Activated B cell treated with CpG ODN at 0.5 μM for 24 hours (primary cell): ENCODE results near the gene UNC119. TPM values are rescaled to one million over a fixed set of nuclear protein-coding genes. Genes with fewer than 3 reads are reported as not detected.

ENCODE experiments used
- ATAC-seq: fragments of 200-7000 bp; cut with Tn5 transposase; one replicate; pipeline ENCODE4 v1.10.0; 2021; ENCODE audit warnings: low read depth, mild to moderate bottlenecking, moderate library complexity
- CTCF ChIA-PET: fragments of 350-600 bp; sonication (Branson Sonifier 250); formaldehyde crosslinking; loops from one replicate; lab custom pipeline; 2021; ENCODE audit warnings: antibody characterized with exemption; lab: Charles Lee
- POLR2A ChIA-PET: fragments of 350-600 bp; sonication (Branson Sonifier 250); formaldehyde crosslinking; loops from one replicate; lab custom pipeline; 2021; ENCODE audit warnings: antibody characterized with exemption; lab: Charles Lee
- DNase-seq: peaks from one replicate; pipeline ENCODE4 v3.0.0; 2022
- H3K27ac Mint-ChIP-seq: one replicate; pipeline ENCODE4 v1.8.0; 2020; ENCODE audit warnings: mixed read lengths
- H3K27me3 Mint-ChIP-seq: one replicate; pipeline ENCODE4 v1.8.0; 2021; ENCODE audit warnings: mixed read lengths
- H3K36me3 Mint-ChIP-seq: one replicate; pipeline ENCODE4 v1.8.0; 2021; ENCODE audit warnings: low read depth, mixed read lengths
- H3K4me1 Mint-ChIP-seq: one replicate; pipeline ENCODE4 v1.8.0; 2021; ENCODE audit warnings: mixed read lengths
- H3K4me3 Mint-ChIP-seq: one replicate; pipeline ENCODE4 v1.8.0; 2020; ENCODE audit warnings: mild to moderate bottlenecking, mixed read lengths
- H3K9me3 Mint-ChIP-seq: one replicate; pipeline ENCODE4 v1.8.0; 2020; ENCODE audit warnings: mixed read lengths
- intact Hi-C: fragments of 100-400 bp; cut with micrococcal nuclease; formaldehyde crosslinking; loops from one replicate; pipeline ENCODE4 v1.15.1; 2024
- total RNA-seq: library from RNA; stranded (reverse); gene quantifications from 2 replicates; pipeline ENCODE4 v1.2.3, GENCODE V29; 2022
- TF ChIP-seq, protein P1 (sequence below): fragments of 200-600 bp; IDR thresholded peaks from one replicate; pipeline ENCODE4 v1.8.0; 2022; ENCODE audit warnings: antibody characterized with exemption, mild to moderate bottlenecking

The UNC119 gene
- total RNA-seq, 1 donor from 2014 or later: 437 TPM

DNA sequence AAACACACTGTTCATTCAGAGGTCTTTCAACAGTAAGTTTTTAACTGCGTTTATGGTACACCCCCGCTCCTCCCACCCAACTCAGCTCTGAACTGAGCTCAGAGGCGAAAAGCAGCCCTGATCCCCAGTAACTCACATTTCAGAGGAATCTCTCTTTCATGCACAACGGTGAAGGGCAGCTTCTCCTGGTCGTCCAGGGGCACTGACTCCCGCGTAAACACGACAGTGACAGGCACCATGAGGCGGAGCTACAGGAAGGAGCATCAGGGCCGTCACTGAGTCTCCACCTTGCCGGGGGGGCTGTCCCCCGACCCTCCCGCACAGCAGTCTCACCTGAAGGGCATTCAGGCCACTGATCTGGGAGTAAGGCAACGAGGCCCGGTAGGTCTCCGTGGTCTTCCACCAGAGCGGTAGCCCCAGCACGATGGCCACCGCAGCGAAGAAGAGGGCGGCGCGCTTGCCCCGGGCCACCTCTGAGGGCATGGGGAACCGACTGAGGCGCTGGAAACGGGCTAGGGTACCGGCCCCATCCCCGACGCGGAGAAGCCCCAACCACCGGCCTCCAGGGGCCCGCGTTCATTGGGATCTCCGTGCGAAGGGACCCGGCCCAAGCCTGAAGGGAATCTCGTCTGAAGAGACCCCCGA is 18.4 kb upstream of the UNC119 start:
- intact Hi-C loops: loop anchor here (1.0 to 5.0 kb wide), 3 partner anchors 19 to 41 kb away; partner anchors contain the start of genes RSKR, SPAG5 and UNC119
- TF ChIP-seq, protein P1, sequence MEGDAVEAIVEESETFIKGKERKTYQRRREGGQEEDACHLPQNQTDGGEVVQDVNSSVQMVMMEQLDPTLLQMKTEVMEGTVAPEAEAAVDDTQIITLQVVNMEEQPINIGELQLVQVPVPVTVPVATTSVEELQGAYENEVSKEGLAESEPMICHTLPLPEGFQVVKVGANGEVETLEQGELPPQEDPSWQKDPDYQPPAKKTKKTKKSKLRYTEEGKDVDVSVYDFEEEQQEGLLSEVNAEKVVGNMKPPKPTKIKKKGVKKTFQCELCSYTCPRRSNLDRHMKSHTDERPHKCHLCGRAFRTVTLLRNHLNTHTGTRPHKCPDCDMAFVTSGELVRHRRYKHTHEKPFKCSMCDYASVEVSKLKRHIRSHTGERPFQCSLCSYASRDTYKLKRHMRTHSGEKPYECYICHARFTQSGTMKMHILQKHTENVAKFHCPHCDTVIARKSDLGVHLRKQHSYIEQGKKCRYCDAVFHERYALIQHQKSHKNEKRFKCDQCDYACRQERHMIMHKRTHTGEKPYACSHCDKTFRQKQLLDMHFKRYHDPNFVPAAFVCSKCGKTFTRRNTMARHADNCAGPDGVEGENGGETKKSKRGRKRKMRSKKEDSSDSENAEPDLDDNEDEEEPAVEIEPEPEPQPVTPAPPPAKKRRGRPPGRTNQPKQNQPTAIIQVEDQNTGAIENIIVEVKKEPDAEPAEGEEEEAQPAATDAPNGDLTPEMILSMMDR: no peak
- peak overlapping the region; percentile 95 for H3K4me3 Mint-ChIP-seq
- peak overlapping the region; percentile 87 for H3K27ac Mint-ChIP-seq
- CTCF ChIA-PET: interaction anchor here (0.6 to 2.0 kb wide), 6 partner anchors 9 to 42 kb away, joined by 3 to 19 read pairs (median 3); partner anchors contain the start of gene SPAG5
- H3K9me3 Mint-ChIP-seq: no peaks in the 10 kb centered on the region
- POLR2A ChIA-PET: interaction anchor here (0.6 to 9.2 kb wide), 19 partner anchors 12 to 572 kb away, joined by 3 to 160 read pairs (median 4); partner anchors contain the start of genes BLTP2, PHF12, POLDIP2 and PROCA1
- H3K36me3 Mint-ChIP-seq: peaks cover 29% of the 10 kb centered on the region
- H3K4me1 Mint-ChIP-seq: peaks cover 60% of the 10 kb centered on the region
- H3K27me3 Mint-ChIP-seq: no peaks in the 10 kb centered on the region
- ATAC-seq (peak; percentile 12), DNase-seq (peak; percentile 40)

DNA sequence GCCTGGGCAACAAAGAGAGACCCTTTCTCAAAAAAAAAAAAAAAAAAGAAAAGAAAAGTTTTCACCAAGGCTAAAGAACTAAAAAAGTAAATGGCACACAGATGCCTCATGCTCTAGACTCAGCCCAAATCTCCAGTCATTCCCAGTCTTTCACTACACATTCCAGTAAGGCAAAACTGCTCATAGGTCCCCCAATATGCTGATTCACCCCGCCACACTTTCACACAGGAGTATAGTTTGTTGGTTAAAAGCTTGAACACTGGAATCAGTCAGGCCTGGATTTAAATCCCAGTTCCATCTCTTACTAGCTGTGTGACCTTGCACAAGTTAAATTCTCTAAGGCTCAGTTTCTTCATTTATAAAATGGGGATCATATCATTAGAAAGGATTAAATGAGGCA is 17.0 kb upstream of the UNC119 start:
- ATAC-seq: no peak
- peak overlapping the region; percentile 95 for H3K4me3 Mint-ChIP-seq
- no peaks in the 10 kb centered on the region for H3K9me3 Mint-ChIP-seq
- peaks cover 70% of the 10 kb centered on the region for H3K4me1 Mint-ChIP-seq
- TF ChIP-seq, protein P1: no peak
- H3K27ac Mint-ChIP-seq: peak overlapping the region; percentile 7
- ChIA-PET POLR2A (interaction anchor here (0.7 to 9.2 kb wide), 6 partner anchors 8 to 1344 kb away, joined by 3 to 160 read pairs (median 6); partner anchors contain the start of genes SPAG5 and UNC119), CTCF (interaction anchor here (1.3 kb wide), 1 partner anchor 43 kb away, joined by 3 read pairs; no protein-coding TSS in a partner anchor)
- intact Hi-C loops: no loop called here
- H3K36me3 Mint-ChIP-seq: peaks cover 32% of the 10 kb centered on the region
- DNase-seq: no peak
- H3K27me3 Mint-ChIP-seq: no peaks in the 10 kb centered on the region

DNA sequence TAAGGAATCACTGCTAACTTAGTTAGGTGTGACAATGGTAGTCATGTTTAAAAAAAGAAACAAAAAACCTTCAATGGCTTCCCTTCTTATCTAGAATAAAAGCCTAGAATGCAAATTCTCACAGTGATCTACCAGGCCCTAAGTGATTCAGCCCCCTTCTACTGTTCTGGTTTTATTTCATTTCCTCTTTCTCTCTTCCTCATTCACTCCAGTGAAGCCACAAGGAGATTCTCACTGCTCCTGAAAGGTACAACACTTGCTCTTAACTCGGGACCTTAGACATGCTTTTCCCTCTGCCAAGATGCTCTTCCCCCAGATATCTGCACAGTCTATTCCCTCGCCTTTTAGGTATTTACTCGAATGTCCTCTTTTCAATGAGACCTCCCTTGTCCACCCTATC is 15.2 kb upstream of the UNC119 start:
- peak overlapping the region; percentile 78 for H3K4me3 Mint-ChIP-seq
- intact Hi-C loops: loop anchor here (1.0 kb wide), 3 partner anchors 9 to 32 kb away; partner anchors contain the start of genes ALDOC, SPAG5 and UNC119
- TF ChIP-seq, protein P1: no peak
- ATAC-seq (peak; percentile 53), DNase-seq (no peak)
- no peaks in the 10 kb centered on the region for H3K9me3 Mint-ChIP-seq
- CTCF ChIA-PET: interaction anchor here (0.8 to 1.0 kb wide), 2 partner anchors 16 to 32 kb away, joined by 3 read pairs; no protein-coding TSS in a partner anchor
- no peaks in the 10 kb centered on the region for H3K27me3 Mint-ChIP-seq
- H3K27ac Mint-ChIP-seq: peak overlapping the region; percentile 90
- POLR2A ChIA-PET: interaction anchor here (0.6 to 9.2 kb wide), 6 partner anchors 18 to 210 kb away, joined by 3 to 160 read pairs (median 6); partner anchors contain the start of genes POLDIP2, SPAG5 and UNC119
- peaks cover 70% of the 10 kb centered on the region for H3K4me1 Mint-ChIP-seq
- peaks cover 43% of the 10 kb centered on the region for H3K36me3 Mint-ChIP-seq

DNA sequence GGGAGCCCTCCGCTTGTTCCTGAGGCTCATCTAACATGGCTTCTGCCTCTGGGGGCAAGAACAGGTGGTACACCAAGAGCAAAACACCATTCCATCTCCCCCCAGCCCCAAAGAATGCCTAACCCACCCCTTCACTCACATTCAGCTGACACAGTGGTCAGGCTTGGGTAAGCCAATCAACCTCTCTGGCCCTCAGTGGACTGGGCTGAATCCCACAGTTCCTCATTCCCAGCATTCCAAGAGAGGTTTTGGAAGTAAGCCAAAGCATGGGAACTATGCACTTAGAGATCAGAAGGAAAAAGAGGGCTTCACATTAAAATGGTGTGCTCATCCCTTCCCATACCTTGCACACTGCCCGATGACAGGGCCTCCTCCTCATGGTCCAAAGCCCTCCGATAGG is 11.1 kb upstream of the UNC119 start:
- ChIA-PET POLR2A (interaction anchor here (9.2 kb wide), 1 partner anchor 13 kb away, joined by 160 read pairs; the partner anchor contains the start of gene UNC119), CTCF (no interaction called here)
- Mint-ChIP-seq H3K36me3 (peaks cover 60% of the 10 kb centered on the region), H3K4me3 (no peak overlapping the region), H3K27ac (no peak overlapping the region), H3K4me1 (peaks cover 37% of the 10 kb centered on the region), H3K9me3 (no peaks in the 10 kb centered on the region), H3K27me3 (no peaks in the 10 kb centered on the region)
- no peak for DNase-seq
- intact Hi-C loops: no loop called here
- TF ChIP-seq, protein P1: no peak
- no peak for ATAC-seq

DNA sequence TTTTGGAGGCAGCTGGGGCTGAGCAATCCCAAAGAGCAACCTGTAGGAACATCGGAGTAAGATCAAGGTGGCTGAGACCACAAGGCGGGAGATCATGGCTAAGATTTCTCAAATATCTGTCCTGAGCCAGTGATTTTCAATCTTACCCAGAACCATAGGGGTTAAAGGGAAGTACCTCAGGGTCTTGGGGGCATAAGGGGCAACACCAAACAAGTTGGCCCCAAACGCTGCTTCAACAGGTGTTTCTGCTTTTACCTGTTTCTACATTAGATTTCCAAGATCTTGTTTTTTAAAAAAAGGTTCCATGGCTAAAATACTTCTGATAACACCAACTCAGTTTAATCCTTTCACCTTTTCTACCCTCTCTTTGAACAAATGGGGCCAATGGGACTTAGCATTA is 2.6 kb upstream of the UNC119 start:
- TF ChIP-seq, protein P1: no peak
- H3K27ac Mint-ChIP-seq: no peak overlapping the region
- ChIA-PET POLR2A (interaction anchor here (1.0 kb wide), 1 partner anchor 16 kb away, joined by 4 read pairs; the partner anchor contains the start of gene PIGS), CTCF (interaction anchor here (1.2 to 2.7 kb wide), 2 partner anchors 54 to 60 kb away, joined by 4 to 13 read pairs; no protein-coding TSS in a partner anchor)
- no peaks in the 10 kb centered on the region for H3K27me3 Mint-ChIP-seq
- H3K36me3 Mint-ChIP-seq: peaks cover 81% of the 10 kb centered on the region
- no peak for DNase-seq
- intact Hi-C loops: no loop called here
- H3K4me1 Mint-ChIP-seq: peaks cover 39% of the 10 kb centered on the region
- no peak overlapping the region for H3K4me3 Mint-ChIP-seq
- ATAC-seq: no peak
- H3K9me3 Mint-ChIP-seq: no peaks in the 10 kb centered on the region
